ENCODE measurements around the gene ZDHHC5. TPM values are rescaled to one million over a fixed set of nuclear protein-coding genes. Genes with fewer than 3 reads are reported as not detected.
"Not testable (repeated sequence)": the region's sequence is repeated elsewhere in the genome, so short reads cannot be mapped to it uniquely, and the experiment has no call there.

The ZDHHC5 gene
- polyA plus RNA-seq, 1 donor, result 31.0 TPM

GRCh38 chr11:57667117-57667735 is 688 bp upstream of the ZDHHC5 start:
- peak; percentile 98 for DNase-seq (ENCODE audit: low read depth)

DNA sequence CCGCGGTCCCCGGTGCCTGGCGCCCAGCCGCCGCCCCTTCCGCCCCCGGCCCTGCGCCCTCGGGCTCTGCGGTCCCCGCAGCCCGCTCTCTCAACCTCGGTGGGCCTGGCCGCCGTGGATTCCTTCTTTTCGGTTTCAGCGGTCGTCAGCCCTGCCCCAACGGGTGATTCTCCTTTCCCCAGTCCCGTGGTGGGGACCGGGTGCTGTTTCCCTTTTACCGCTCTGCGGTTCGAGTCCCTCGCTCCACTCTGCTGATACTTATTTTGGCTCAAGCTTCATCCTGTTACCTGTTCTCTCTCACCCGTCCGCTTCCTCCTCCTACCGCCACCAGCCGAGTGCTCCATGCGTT is 494 bp downstream of the ZDHHC5 start:
- DNase-seq (ENCODE audit: low read depth), result no peak

DNA sequence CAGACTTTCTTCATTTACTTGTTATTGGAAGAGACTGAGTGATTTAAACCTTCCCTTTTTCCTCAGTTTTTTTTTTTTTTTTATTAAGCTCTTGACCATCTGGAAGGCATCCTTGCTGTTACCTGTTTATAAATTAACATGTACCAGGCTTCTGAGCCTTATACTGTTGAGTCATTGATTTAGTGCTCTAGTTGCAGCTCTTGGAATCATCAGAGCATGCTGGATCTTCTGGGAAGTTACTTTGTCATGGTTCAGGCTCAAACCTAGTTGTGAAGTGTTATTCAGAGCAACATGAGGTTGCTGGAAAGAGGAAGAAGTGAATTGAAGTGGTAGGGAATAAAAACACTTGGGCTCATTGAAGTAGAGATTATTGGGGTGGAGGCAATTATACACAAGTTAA is 6.3 kb downstream of the ZDHHC5 start:
- DNase-seq (ENCODE audit: low read depth), result no peak

DNA sequence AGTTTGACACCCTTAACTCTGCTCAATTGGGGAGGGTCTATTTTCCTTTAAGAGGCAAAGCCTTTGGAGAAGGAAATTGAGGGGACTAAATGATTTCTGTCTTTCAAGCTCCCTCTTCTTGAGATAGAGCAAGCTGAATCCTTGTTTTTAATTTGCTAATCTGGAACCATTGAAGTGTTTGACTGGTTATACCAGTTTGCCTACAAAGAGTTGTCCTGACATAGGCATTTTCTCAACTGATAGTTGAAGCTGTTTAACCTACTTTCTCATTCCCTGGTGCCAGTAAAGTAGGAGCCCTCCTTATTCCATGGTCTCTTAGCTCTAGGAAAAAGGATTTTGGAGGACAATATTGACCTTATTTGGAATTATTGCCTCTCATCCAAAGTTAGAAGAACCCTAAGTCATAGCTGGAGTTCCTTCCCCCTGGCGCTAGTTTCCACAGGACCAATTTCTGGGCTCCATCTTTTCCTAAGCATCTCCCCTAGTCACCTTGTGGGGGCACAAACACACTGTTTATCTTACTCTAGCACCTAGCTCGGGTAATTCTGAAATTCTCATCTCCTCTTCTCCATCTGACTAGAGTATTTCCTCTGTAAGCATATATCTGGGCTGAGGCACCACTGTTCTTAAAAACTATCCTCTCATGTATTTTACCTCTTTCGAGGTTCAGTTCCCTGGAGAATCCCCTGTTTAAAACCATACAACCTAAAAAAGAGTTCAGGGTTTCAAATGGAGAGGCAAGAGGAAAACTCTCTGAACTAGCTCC is 7.4 kb downstream of the ZDHHC5 start:
- no peak for DNase-seq (ENCODE audit: low read depth)

GRCh38 chr11:57679396-57679795 is 11.5 kb downstream of the ZDHHC5 start:
- no peak for DNase-seq (ENCODE audit: low read depth)

DNA sequence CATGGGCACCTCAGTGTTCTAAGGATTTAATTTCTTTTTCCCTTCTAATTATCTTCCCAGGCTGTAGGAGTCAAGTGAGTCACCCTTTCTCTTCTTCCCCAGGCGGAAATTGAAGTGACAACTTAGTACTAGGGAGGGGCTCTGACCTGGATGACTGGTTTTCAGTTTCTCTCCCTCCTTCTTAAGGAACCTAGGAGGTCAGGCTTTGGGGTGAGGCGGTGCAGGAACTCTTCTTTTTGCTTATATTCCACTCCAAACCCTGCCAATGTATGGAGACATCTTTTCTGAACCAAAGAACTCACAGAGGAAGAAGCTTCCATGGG is 12.6 kb downstream of the ZDHHC5 start:
- DNase-seq (ENCODE audit: low read depth), result no peak

DNA sequence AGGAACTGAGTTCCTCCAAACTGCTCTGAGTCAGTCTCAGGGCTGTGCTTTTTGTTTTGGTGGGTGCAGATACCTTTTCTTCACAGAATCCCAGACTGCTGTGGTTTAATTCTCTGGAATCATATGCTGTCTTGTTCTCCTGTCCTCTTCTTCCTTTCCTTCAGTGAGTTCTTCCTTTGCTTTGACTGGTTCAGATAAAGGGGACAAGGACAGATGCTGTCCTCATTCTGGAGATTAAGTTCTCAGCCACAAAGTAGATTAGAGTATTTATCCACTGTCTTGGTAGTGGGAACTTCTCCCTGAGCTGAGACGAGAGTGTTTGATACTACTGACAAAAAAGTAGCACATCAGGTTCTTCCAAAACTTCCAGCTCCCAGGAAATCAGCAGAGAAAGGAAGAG is 13.3 kb downstream of the ZDHHC5 start:
- no peak for DNase-seq (ENCODE audit: low read depth)

- DNase-seq (ENCODE audit: low read depth), result not testable (repeated sequence)
Measured at GRCh38 chr11:57690474-57690873, 22.6 kb downstream of the ZDHHC5 start.

GRCh38 chr11:57698843-57699365 is 31.0 kb downstream of the ZDHHC5 start:
- DNase-seq (ENCODE audit: low read depth), result no peak

- DNase-seq (ENCODE audit: low read depth), result no peak
Measured at GRCh38 chr11:57699813-57700212, 31.9 kb downstream of the ZDHHC5 start.

GRCh38 chr11:57700425-57700824 is 32.5 kb downstream of the ZDHHC5 start:
- DNase-seq (ENCODE audit: low read depth), result no peak

- DNase-seq (ENCODE audit: low read depth), result no peak
Measured at GRCh38 chr11:57703341-57703740, 35.4 kb downstream of the ZDHHC5 start.

- DNase-seq (ENCODE audit: low read depth), result no peak
Measured at GRCh38 chr11:57704932-57705331, 37.0 kb downstream of the ZDHHC5 start.

DNA sequence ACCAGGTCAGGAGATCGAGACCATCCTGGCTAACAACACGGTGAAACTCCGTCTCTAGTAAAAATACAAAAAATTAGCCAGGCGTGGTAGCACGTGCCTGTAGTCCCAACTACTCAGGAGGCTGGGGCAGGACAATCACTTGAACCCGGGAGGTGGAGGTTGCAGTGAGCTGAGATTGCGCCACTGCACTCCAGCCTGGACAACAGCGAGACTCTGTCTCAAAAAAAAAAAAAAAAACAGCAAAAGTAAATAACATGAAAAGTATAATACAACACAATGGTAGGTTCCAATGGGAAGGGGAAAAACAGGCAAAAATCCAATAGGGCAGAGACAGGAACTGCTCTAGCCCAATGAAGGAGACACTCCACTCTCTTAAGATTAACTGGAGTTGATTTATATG is 37.5 kb downstream of the ZDHHC5 start:
- DNase-seq (ENCODE audit: low read depth), result not testable (repeated sequence)

GRCh38 chr11:57709802-57710367 is 42.0 kb downstream of the ZDHHC5 start:
- no peak for DNase-seq (ENCODE audit: low read depth)

- DNase-seq (ENCODE audit: low read depth), result peak; percentile 17
Measured at GRCh38 chr11:57711414-57712255, 43.7 kb downstream of the ZDHHC5 start, which contains the start of gene MED19. TSS of gene MED19 (minus strand) at chr11:57712215. CDS start at chr11:57712179, 36 bp downstream.

GRCh38 chr11:57712256-57713150 is 44.6 kb downstream of the ZDHHC5 start, which contains the start of gene TMX2:
TSS of gene TMX2 (plus strand) at chr11:57712593. CDS start at chr11:57712619, 26 bp downstream.
- DNase-seq (ENCODE audit: low read depth), result peak; percentile 99

GRCh38 chr11:57713835-57714234 is 45.9 kb downstream of the ZDHHC5 start:
- no peak for DNase-seq (ENCODE audit: low read depth)

DNA sequence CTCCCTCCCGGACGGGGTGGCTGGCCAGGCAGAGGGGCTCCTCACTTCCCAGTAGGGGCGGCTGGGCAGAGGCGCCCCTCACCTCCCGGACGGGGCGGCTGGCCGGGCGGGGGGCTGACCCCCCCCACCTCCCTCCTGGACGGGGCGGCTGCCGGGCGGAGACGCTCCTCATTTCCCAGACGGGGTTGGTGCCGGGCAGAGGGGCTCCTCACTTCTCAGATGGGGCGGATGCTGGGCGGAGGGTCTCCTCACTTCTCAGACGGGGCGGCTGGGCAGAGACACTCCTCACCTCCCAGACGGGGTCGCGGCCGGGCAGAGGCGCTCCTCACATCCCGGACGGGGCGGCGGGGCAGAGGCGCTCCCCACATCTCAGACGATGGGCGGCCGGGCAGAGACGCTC is 48.8 kb downstream of the ZDHHC5 start:
- not testable (repeated sequence) for DNase-seq (ENCODE audit: low read depth)

DNA sequence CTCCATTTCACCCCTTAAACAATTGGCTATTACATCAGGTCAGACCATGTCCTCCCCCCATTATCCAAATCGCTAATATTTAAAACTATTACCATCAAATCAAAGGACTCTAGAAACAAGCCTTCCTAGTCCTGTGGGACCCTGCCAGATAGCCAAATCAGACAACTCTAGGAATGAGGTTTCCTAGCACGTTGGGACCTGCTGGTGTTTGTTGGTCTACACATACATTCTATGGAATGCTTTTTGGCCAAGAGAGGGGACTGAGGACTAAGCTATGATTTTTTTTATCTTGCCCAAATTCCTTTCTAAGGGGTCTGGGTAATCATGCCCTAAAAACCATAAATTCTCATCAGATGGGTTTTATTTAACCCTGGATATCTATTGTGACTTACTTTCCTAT is 59.3 kb downstream of the ZDHHC5 start:
- no peak for DNase-seq (ENCODE audit: low read depth)

GRCh38 chr11:57728829-57729228 is 60.9 kb downstream of the ZDHHC5 start:
- no peak for DNase-seq (ENCODE audit: low read depth)

Data from forelimb muscle (tissue), 1 donor.